Measurements from ENCODE around the gene RAB11FIP4.

DNA sequence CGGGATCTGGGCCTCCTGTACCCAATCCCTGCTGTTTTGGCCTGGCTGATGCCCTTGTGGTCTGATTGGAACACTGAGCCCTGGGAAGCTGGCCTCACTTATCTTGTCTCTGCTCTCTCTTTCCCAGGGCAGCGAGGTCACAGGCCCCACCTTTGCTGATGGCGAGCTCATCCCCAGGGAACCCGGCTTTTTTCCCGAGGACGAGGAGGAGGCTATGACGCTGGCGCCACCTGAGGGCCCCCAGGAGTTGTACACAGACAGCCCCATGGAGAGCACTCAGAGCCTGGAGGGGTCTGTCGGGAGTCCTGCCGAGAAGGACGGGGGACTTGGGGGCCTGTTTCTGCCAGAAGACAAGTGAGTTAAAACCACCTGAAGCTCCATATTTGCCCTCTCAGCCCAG lies 126.0 kb downstream of the RAB11FIP4 start:
- TF ChIP-seq, protein P1, sequence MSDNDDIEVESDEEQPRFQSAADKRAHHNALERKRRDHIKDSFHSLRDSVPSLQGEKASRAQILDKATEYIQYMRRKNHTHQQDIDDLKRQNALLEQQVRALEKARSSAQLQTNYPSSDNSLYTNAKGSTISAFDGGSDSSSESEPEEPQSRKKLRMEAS (IDR thresholded peaks at IDR 0.05), result no peak
- TF ChIP-seq, protein P2, sequence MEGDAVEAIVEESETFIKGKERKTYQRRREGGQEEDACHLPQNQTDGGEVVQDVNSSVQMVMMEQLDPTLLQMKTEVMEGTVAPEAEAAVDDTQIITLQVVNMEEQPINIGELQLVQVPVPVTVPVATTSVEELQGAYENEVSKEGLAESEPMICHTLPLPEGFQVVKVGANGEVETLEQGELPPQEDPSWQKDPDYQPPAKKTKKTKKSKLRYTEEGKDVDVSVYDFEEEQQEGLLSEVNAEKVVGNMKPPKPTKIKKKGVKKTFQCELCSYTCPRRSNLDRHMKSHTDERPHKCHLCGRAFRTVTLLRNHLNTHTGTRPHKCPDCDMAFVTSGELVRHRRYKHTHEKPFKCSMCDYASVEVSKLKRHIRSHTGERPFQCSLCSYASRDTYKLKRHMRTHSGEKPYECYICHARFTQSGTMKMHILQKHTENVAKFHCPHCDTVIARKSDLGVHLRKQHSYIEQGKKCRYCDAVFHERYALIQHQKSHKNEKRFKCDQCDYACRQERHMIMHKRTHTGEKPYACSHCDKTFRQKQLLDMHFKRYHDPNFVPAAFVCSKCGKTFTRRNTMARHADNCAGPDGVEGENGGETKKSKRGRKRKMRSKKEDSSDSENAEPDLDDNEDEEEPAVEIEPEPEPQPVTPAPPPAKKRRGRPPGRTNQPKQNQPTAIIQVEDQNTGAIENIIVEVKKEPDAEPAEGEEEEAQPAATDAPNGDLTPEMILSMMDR (IDR thresholded peaks at IDR 0.05; ENCODE audit: low read depth, low read length, missing input control), result peak; percentile 26
- TF ChIP-seq JUND (IDR thresholded peaks at IDR 0.05), result no peak
- TF ChIP-seq YY1 (IDR thresholded peaks at IDR 0.05), result no peak
- TF ChIP-seq RAD21 (IDR thresholded peaks at IDR 0.05), result peak; percentile 66 to 72
- TF ChIP-seq SP1 (IDR thresholded peaks at IDR 0.05), result no peak
- TF ChIP-seq RXRA (IDR thresholded peaks at IDR 0.05), result no peak

All from liver (tissue), 3 donors.